ENCODE measurements around the gene PHACTR3.
"Not testable (repeated sequence)": the region's sequence is repeated elsewhere in the genome, so short reads cannot be mapped to it uniquely, and the experiment has no call there.

Gene PHACTR3

GRCh38 chr20:59837623-59838394 lies 233.5 kb downstream of the PHACTR3 start:
- no peak for DNase-seq

GRCh38 chr20:59839400-59839799 lies 235.1 kb downstream of the PHACTR3 start:
- DNase-seq, result no peak

DNA sequence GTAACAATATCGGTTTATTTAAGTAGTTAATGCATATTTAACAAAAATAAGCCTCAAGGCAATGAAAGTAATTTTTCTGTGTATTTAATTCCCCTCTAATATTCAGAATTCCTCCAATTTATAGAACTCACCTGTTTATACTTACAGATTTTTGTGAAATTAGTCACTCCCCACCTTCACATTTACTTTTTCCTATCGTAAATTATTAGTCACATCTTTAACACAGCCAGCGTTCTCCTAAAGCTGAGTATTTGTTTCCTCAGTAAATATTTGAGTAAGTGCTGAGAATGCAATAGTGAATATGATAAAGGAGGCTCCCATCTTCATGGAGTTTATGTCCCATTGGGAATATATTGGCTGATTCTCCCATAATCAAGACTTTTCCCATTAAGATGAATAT lies 241.1 kb downstream of the PHACTR3 start:
- DNase-seq, result no peak

DNA sequence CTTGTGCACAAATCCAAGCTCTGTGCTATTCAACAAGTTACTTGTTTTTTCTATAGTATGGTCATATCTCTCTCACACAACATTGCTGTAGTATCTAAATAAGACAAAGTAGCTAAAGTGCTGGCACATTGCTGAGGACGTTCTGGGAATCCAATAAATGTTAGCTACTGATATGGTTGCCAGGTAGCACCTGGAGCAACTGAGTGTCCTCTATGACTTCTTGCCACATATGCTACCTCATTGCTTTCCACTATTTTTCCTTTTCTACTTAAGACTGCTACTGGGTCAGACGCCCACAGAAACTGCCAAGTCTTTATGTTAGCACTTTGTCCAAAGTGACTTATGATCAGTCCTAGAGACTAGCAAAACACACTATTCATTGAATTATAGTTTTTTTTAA lies 243.8 kb downstream of the PHACTR3 start:
- no peak for DNase-seq

DNA sequence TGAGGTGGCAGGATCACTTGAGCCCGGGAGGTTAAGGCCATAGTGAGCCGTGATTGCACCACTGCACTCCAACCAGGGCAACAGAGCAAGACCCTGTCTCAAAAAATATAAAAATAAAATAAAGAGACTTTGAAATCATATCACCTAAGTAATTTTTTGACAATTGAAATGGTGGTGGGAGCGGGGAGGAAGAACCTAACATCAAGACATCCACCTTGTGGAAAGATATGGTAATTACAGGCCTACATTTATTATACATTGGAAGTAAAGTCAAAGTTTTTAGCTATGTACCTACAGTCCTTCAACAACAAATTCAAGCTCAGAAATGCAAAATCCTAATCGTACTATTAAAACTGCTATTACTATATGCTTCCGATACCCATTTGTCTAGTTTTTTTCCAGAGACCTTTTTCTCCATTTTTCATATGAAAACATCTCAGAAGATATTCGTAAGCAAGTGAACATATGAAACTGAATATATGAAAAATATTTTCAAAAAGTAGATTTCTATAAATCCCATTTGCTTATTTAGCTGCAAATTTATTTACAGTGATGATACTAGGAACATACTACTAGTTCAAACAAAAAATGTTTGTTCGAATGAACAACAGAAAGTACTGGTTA lies 245.8 kb downstream of the PHACTR3 start:
- DNase-seq, result peak; percentile 11

DNA sequence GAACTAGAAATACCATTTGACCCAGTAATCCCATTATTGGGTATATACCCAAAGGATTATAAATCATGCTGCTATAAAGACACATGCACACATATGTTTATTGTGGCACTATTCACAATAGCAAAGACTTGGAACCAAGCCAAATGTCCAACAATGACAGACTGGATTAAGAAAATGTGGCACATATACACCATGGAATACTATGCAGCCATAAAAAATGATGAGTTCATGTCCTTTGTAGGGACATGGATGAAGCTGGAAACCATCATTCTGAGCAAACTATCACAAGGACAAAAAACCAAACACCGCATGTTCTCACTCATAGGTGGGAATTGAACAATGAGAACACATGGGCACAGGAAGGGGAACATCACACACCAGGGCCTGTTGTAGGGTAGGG lies 252.2 kb downstream of the PHACTR3 start:
- not testable (repeated sequence) for DNase-seq

GRCh38 chr20:59856941-59857340 lies 252.6 kb downstream of the PHACTR3 start:
- not testable (repeated sequence) for DNase-seq

DNA sequence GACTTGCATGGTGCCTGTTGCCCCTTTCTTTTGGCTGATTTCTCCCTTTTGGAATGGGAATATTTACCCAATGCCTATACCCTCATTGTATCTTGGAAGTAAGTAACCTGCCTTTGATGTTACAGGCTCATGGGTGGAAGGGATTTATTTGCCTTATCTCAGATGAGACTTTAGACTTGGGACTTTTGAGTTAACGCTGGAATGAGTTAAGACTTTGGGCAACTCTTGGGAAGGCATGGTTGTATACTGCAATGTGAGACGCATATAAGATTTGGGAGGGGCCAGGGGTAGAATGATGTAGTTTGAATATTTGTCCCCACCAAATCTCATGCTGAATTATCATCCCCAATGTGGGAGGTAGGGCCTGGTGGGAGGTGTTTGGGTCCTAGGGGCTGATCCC lies 253.6 kb downstream of the PHACTR3 start:
- no peak for DNase-seq

- no peak for DNase-seq
Observed at GRCh38 chr20:59858425-59858824, 254.1 kb downstream of the PHACTR3 start.

- no peak for DNase-seq
Observed at GRCh38 chr20:59861401-59861800, 257.1 kb downstream of the PHACTR3 start.

- DNase-seq, result no peak
Observed at GRCh38 chr20:59863058-59863457, 258.7 kb downstream of the PHACTR3 start.

GRCh38 chr20:59864726-59865125 lies 260.4 kb downstream of the PHACTR3 start:
- no peak for DNase-seq

DNA sequence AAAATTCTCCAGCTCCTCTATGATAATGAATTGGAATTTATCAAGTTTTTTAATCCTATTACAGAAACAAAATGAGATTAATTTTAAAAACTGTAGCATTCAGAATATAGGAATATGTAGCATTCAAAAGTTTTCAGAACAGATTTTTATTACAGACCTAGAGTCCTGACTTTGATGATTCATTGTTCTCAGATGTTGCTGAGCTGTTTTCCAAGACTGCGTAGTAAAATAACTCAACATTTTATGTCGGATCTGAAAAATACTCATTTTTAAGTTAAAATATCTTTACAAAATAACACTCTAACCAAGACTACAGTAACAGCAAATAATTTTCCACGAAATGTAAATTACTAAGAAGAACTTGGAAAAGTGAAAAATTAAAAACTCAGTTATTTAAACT lies 262.0 kb downstream of the PHACTR3 start:
- no peak for DNase-seq

DNA sequence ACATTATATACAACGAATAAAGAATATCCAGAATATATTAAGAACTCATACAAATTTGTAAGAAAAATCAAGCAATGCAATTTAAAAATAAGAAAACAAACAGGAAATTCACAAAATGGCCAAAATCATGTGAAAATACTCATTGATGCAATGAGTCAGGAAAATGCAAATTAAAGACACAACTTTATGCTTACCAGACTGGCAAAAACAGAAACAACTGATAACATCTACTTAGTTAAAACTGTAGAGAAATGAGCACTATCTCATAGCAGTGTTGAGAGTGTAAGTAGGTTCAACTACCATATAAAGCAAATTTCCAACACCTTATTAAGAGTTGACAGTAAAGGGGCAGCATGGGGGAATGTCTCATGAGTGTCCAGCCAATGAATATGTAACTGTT lies 266.8 kb downstream of the PHACTR3 start:
- DNase-seq, result no peak

GRCh38 chr20:59873409-59873808 lies 269.1 kb downstream of the PHACTR3 start:
- DNase-seq, result no peak

- no peak for DNase-seq
Observed at GRCh38 chr20:59880198-59880597, 275.9 kb downstream of the PHACTR3 start.

DNA sequence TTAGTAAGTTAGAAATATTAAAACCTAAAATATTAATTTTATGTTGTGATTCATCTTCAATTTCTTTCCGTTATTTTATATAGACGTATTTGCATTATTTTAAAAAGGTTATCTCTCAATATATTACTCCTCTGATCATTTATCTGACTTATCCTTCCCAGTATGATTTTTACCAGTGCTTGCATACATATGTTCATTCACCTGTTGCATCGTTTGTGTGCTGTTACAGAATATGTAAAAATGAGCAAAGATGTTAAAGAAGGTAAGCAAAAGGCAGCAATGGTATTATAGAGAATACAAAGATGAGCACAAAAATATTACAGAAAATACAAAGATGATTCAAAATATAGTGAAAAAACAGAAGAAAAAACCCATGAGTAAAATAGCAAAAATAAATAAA lies 280.2 kb downstream of the PHACTR3 start:
- no peak for DNase-seq

DNA sequence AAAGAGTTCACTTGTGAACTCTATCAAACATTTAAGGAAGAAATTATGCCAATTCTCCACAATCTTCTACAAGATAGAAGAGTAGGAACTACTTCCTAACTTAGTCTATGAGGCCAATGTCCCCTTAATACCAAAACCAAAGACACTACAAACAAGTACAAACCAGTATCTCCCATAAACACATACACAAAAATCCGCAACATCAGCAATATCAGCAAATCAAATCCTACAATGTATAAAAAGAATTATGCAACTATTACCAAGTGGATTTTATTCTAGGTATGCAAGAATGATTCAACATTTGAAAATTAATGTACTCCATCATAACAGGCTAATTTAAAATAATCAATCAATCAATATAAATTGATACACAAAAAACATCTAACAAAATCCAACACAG lies 283.7 kb downstream of the PHACTR3 start:
- no peak for DNase-seq

DNA sequence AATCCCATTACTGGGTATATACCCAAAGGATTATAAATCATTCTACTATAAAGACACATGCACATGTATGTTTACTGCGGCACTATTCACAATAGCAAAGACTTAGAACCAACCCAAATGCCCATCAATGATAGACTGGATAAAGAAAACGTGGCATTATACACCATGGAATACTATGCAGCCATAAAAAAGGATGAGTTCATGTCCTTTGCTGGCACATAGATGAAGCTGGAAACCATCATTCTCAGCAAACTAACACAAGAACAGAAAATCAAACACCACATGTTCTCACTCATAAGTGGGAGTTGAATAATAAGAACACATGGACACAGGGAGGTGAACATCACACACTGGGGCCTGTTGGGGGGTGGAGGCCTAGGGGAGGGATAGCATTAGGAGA lies 285.7 kb downstream of the PHACTR3 start:
- not testable (repeated sequence) for DNase-seq

DNA sequence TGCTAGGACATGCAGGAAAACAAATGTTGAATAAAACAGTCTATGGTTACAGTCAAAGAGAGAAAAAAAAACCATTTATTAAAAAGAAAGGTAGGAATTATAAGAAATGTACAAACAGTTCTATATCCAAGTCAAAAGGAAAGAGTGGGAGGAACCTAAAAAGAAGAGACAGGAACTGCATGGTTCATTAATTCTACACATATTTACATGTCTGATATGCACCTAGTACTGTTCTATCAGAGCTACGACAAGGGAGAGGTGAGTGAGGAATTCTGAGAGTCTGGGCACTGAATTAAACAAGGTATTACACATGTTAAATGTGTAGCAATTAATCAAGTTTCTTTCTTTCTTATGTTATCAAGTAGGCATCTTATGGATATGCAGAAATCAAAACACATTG lies 287.2 kb downstream of the PHACTR3 start:
- DNase-seq, result no peak

GRCh38 chr20:59895908-59896307 lies 291.6 kb downstream of the PHACTR3 start:
- no peak for DNase-seq

Measured in DMS153 (cell line).